Pulmonary artery endothelial cell (primary cell): ENCODE data around the gene NKD1. TPM values are rescaled to one million over a fixed set of nuclear protein-coding genes. Genes with fewer than 3 reads are reported as not detected.
"Not testable (repeated sequence)": the region's sequence is repeated elsewhere in the genome, so short reads cannot be mapped to it uniquely, and the experiment has no call there.

ENCODE experiments used
- DNase-seq: peaks from one replicate; pipeline ENCODE4 v3.0.0-alpha.2; 2011; ENCODE audit warnings: low read depth, low spot score
- total RNA-seq: library from RNA; depleted of rRNA; stranded (reverse); fragments of >200 nt; gene quantifications from 2 replicates; pipeline ENCODE4 v1.2.3, GENCODE V29; 2014

The NKD1 gene
- total RNA-seq, 1 donor from 2014 or later = 0.07 TPM

GRCh38 chr16:50520451-50521245 lies 27.5 kb upstream of the NKD1 start:
- DNase-seq = no peak

DNA sequence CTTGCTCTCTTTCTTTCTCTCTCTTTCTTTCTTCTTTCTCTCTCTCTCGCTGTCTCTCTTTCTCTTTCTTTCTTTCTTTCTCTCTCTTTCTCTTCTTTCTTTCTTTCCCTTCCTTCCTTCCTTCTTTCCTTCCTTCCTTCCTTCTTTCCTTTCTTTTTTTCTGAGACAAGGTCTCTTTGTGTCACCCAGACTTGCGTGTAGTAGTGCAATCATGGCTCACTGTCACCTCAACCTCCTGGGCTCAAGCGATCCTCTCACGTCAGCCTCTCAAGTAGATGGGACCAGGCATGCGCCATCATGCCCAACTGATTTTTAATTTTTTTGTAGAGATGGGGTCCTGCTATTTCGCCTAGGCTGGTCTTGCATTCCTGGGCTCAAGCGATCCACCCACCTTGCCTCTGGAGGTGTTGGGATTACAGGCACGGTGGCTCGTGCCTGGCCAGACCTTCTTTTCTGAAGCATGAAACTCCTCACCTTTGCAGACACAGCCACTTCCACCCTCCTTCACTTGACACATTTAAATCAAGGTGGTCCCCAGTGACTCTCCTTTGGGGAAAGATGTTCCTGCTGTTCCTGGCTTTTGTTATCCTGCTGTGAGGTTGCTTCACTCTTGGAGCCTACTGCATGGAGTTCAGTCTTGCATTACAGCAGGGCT lies 26.8 kb upstream of the NKD1 start:
- DNase-seq = no peak

DNA sequence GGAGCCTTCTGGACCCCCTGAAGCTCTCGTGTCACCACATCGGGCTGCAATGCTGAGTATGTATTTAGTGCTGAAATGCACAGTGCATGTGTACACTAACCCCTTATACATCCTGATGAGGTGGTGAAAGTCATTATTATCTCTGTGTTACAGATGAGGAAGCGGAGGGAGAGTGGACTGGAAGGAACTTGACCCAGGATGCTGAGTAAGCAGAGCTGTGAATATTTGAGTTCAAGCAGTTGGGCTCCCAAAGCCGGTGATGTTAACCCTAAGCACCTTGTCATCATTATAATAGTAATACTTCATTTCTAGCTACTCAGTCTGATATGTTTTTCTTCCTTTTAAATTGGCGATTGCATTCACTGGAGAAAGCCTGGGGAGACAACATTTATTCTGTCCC lies 25.9 kb upstream of the NKD1 start:
- no peak for DNase-seq

- DNase-seq = no peak
Measured at GRCh38 chr16:50523710-50524109, 24.5 kb upstream of the NKD1 start.

GRCh38 chr16:50525262-50525661 lies 22.9 kb upstream of the NKD1 start:
- DNase-seq = no peak

DNA sequence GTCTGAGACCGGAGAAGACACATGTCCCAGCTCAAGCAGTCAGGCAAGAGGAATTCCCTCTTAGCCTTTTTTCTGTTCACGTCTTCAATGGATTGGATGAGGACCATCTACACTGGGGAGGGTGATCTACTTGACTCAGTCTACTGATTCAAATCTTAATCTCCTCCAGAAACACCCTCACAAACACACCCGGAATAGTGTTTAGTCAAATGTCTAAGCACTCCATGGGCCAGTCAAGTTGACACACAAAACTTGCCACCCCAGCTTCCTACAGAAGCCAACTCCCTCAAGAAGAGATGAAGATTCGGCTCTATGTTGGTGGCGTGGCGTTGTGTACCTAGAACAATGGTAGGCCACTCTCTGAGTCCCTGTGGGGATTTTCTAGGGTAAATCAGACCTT lies 22.5 kb upstream of the NKD1 start:
- DNase-seq = no peak

GRCh38 chr16:50526249-50526648 lies 21.9 kb upstream of the NKD1 start:
- no peak for DNase-seq

GRCh38 chr16:50526796-50527195 lies 21.4 kb upstream of the NKD1 start:
- DNase-seq = no peak

- DNase-seq = no peak
Measured at GRCh38 chr16:50528820-50529219, 19.4 kb upstream of the NKD1 start.

DNA sequence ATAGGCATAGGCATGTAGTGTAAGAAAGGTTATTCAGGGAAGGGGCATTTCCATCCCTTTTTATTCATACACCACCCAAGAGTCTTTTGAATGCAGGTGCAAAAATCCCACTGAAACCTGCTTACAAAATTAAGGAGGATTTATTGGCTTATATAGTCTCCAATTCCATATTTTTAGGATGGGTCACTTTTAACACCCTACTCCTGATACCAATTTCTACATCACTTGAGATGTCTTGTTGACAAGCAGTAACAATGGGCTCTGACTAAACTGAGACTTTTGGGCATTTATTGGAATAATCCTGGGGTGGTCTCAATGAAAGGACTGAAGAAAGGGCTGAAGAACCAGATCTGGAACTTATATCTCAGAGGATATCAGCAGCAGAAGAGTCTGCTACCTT lies 18.9 kb upstream of the NKD1 start:
- DNase-seq = no peak

- DNase-seq = no peak
Measured at GRCh38 chr16:50530277-50531236, 17.6 kb upstream of the NKD1 start.

GRCh38 chr16:50531359-50531758 lies 16.8 kb upstream of the NKD1 start:
- no peak for DNase-seq

DNA sequence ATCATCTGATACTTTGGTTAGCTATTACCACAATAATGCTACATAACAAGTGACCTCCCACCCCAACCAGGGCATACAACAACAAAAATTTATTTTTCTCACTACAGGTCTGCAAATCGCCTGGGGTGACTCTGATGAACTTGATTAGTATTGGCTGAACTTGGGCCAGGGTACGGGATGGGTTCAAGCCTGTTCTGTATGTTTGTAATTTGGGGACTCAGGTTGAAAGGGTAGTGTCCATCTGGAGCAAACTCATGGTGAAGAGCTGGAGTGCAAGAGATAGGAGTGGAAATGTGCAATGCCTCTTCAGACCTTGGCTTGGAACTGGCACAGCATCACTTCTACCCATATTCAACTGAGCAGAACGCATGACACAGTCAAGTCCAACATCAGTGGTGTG lies 16.3 kb upstream of the NKD1 start:
- no peak for DNase-seq

DNA sequence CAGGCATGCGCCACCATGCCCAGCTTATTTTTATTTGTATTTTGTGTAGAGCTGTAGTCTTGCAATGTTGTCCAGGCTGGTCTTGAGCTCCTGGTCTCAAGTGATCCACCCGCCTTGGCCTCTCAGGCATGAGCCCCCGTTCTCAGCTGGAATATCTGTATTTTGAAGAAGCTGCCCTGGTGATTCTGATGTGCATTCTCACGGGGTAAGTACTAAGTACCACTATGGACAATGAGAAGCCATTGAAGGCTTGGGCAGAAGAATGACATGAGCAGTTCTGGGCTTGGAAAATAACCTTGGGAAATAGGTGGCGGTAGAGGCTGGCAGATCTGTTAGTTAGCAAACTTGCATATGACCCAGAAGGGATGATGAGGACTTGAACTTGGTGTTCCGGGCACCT lies 15.6 kb upstream of the NKD1 start:
- no peak for DNase-seq

DNA sequence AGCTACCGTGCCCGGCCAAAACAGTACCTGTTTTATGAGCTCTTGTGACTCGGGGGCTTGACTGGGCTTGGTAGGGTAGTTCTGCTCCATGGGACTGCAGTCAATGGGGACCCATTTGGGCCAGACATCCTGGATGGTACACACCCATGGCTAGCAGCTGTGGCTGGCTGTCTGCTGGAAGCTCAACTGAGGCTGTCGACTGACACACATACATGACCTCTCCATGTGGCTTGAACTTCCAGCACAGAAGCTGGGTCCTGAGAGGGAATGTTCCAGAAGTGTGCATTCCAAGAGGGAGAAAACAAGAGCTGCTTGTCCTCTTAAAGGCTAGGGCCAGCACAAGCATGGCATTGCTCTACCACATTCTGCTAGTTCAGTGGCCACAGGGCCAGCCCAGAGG lies 14.9 kb upstream of the NKD1 start:
- no peak for DNase-seq

- no peak for DNase-seq
Measured at GRCh38 chr16:50534091-50534490, 14.1 kb upstream of the NKD1 start.

- no peak for DNase-seq
Measured at GRCh38 chr16:50534556-50534955, 13.6 kb upstream of the NKD1 start.

GRCh38 chr16:50534958-50535357 lies 13.2 kb upstream of the NKD1 start:
- DNase-seq = no peak

DNA sequence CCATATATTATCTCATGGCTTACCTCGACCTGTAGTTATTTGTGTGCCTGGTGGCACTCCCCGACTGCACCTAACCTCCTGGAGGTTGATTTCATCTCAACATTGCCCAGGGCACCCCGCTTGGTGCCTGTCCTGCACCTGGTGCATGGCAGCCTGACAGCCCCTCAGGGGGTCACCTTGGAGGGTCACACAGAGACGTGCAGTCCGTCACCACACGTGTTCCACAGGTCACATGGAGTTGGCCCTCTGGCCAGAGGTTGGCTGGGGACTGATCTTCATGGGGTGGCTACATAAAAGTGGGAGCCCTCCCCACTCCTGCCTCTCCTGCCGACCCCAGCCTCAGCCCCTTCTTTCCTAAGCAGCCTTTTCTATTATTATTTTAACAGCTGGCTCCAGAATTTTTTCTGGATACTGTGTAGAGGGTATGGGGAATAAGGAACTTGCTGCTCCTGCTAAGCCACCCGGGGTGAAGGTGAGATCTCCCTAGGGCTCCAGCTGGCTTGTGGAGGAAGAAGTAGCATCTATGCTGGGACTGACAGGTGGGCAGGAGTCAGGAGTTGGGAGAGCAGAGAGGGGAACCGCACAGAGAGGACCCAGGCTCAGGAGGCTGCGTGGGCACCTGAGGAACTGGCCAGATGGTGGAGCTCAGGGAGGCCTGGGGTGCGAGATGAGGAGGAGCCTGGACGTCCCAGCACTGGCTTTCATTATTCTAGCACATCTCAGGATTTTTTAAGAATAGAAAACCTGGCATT lies 12.5 kb upstream of the NKD1 start:
- no peak for DNase-seq

DNA sequence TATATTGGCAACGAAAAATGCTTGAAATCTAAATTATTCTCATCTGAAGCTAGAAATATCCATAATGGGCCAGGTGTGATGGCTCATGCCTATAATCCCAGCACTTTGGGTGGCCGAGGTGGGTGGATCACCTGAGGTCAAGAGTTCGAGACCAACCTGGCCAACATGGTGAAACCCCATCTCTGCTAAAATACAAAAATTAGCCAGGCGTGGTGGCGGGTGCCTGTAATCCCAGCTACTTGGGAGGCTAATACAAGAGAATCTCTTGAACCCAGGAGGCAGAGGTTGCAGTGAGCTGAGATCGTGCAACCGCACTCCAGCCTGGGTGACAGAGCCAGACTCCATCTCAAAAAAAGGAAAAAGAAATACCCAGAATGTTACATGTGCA lies 11.9 kb upstream of the NKD1 start:
- not testable (repeated sequence) for DNase-seq

DNA sequence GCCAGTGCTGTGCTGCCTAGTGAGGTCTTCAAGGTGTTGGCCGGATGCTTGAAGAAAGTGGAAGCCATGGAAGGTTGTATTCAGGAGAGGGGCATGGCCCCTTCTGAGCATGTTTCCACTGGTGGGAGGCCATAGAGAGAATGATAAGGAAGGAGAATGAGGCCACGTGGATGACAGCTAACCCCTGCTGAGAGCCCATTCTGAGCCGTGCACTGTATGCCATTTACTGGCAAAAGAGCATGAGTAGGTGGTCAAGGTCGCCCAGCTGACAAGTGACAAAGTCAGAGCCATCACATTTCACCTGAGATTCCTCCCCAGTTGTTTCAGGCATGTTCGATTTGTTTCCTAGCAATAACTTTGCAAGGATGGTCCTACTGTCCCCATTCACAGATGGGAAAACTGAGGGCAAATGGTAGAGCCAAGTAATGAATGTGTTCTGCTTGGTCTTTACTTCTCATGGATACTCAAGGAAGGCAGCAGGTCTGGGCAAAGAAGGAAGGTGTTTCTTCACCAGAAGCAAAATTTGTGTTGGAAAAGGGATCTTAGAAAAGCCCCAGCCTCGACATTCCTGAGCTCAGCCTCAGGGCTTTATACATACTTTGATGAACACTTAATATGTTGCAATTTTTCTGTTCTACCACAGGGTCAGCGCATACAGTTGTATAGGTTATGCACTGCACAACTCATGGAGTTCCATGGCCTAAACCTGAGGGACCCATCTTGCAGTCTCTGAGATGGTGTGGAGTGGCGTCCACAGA lies 10.5 kb upstream of the NKD1 start:
- DNase-seq = no peak
